HG03159 (cell line): ENCODE measurements around the gene HMOX1.
"Not testable (repeated sequence)": the region's sequence is repeated elsewhere in the genome, so short reads cannot be mapped to it uniquely, and the experiment has no call there.

ENCODE experiments used
- ATAC-seq: cut with Tn5 transposase; IDR thresholded peaks from one replicate; pipeline ENCODE4 v1.9.1; 2021; ENCODE audit warnings: mild to moderate bottlenecking, moderate library complexity; ENCODE audit not compliant: unreplicated experiment

HMOX1 gene

DNA sequence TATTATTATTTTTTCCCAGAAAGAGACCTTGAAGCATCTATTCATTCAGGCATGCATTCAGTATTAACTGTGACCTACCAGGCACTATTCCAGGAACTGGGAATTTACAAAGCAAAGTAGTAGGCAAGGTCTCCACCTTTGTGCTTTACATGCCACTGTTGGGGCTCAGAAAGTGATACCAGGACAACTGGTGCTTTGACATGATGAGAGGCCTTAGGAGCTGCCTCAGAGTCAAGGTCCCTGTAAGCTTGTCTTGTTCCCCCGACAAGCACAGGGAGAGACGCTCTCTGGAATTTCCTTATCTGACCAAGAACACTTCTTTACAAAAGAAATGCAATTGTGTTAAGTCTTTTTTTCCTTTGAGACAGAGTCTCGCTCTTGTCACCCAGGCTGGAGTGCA is 2.3 kb upstream of the HMOX1 start:
- no peak for ATAC-seq

DNA sequence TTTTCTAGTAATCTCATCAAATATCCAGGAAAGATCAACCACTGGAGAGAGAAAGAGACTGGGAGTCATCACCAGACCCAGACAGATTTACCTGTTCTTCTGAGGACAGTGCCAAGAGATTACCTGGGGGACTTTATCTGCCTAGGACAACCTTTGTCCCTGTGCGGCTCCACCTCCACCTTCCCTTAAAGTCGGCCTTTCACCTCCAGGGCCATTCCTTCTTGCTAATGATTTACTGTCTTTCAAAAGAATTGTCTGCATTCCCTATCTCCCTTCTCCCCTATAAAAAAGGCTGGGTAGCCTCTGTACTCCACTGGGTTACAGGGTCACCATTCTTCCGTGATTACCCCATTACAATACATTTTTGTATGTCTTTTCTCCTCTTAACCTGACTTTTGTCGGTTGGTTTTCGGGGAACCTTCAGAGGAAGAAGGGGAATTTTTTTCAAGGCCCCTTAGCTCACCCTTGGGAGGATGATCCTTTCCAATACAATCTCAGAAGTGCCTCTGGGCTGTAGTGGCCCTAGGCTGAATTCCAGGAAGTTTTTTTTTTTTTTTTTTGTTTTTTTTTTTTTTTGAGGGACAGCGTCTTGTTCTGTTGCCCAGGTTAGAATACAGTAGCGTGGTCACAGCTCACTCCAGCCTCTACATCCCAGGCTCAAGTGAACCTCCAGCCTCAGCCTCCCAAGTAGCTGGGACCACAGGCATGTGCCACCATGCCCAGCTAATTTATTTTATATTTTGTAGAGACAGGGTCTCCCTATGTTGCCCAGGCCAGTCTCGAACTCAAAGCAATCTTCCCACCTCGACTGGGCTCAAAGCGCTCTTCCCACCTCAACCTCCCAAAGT is 1.5 kb upstream of the HMOX1 start:
- no peak for ATAC-seq

DNA sequence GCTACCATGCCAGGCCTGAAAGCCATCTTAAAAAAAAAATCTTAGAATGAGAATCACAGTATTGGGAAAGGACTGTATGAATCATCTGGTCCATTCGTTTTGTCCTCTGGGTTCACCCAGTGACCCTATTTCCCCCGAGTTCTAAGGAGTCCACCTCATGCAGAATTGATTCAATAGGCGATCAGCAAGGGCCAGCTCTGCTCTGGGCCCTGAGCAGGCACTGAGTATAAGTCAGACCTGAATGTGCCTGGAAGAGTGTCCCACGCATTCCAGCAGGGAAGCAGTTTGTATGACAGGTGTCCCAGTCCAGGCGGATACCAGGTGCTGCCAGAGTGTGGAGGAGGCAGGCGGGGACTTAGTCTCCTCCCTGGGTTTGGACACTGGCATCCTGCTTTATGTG is 883 bp upstream of the HMOX1 start:
- no peak for ATAC-seq

GRCh38 chr22:35381424-35382009 is 621 bp downstream of the HMOX1 start:
- ATAC-seq, result no peak

- no peak for ATAC-seq
Observed at GRCh38 chr22:35383679-35384071, 2.8 kb downstream of the HMOX1 start.

GRCh38 chr22:35384527-35384926 is 3.6 kb downstream of the HMOX1 start:
- ATAC-seq, result no peak

DNA sequence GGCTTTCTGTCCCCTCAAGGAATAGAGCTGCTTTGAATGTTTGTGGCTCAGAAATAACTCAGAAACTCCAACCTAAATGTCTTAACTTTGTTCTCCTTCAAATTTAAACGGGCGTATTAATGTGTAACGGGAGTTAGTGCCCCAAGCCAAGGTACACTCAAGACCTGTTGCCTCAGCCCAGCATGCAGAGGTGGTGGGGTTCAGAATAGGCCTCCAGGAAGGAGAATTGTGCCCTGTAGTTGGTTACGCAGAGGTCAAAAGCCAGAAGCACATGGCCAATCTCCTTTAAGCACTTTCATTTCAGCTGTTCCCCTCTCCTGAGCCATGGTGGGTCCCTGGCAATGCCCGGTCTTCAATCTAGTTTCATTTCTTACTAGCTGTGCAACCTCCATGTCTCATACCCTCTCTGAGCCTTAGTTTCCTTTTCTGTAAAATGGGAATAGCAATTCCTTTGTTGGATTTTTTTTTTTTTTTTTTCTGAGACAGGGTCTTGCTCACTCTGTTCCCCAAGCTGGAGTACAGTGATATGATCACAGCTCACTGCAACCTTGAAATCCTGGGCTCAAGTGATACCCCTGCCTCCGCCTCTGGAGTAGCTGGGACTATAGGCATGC is 4.2 kb downstream of the HMOX1 start:
- ATAC-seq, result no peak

DNA sequence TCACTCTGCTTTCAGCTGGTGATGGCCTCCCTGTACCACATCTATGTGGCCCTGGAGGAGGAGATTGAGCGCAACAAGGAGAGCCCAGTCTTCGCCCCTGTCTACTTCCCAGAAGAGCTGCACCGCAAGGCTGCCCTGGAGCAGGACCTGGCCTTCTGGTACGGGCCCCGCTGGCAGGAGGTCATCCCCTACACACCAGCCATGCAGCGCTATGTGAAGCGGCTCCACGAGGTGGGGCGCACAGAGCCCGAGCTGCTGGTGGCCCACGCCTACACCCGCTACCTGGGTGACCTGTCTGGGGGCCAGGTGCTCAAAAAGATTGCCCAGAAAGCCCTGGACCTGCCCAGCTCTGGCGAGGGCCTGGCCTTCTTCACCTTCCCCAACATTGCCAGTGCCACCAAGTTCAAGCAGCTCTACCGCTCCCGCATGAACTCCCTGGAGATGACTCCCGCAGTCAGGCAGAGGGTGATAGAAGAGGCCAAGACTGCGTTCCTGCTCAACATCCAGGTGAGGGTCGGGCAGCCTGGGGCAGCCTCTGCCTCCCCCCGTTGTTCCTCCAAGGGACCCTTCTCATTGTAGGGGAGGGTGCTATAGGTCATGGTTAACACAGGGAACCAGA is 5.9 kb downstream of the HMOX1 start:
- ATAC-seq, result no peak

DNA sequence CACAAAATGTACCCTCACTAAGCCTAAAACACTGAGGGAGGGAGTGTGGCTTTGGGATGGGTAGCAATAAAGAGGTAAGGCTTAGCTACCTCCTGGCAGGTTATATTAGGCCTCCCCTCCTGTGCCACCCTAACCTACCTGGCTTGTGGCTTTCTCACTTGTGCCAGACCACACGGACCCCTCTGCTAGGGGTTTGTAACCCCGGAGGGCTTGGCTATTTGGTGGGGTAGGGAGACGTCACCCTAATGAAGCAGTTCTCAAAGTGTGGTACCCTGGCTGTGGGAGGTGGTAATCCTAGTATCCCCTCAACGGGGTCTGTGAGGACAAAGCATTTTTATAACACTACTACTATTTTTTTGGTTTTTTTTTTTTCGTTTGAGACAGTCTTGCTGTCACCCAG is 10.0 kb downstream of the HMOX1 start:
- no peak for ATAC-seq

- no peak for ATAC-seq
Observed at GRCh38 chr22:35392357-35392756, 11.5 kb downstream of the HMOX1 start.

DNA sequence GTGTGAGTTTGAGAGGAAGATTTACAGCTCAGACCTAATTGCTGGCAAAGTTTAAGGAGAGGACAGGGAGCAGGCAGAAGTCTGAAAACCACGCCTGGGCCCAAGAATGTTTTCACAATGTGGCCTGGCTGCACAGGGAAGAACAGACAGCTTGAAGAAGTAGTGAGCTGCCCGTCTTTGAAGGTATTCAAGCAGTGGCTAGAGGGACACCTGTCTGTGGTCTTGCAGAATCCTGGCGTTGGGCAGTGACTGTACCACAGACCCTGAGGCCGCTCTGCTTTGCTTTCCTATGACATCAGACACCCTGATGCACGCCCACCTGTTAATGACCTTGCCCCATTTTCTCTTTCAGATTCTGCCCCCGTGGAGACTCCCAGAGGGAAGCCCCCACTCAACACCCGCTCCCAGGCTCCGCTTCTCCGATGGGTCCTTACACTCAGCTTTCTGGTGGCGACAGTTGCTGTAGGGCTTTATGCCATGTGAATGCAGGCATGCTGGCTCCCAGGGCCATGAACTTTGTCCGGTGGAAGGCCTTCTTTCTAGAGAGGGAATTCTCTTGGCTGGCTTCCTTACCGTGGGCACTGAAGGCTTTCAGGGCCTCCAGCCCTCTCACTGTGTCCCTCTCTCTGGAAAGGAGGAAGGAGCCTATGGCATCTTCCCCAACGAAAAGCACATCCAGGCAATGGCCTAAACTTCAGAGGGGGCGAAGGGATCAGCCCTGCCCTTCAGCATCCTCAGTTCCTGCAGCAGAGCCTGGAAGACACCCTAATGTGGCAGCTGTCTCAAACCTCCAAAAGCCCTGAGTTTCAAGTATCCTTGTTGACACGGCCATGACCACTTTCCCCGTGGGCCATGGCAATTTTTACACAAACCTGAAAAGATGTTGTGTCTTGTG is 12.5 kb downstream of the HMOX1 start:
- ATAC-seq, result no peak

GRCh38 chr22:35394011-35394312 is 13.1 kb downstream of the HMOX1 start:
- ATAC-seq, result no peak

- ATAC-seq, result no peak
Observed at GRCh38 chr22:35394810-35395563, 14.1 kb downstream of the HMOX1 start.

GRCh38 chr22:35396622-35397021 is 15.7 kb downstream of the HMOX1 start:
- not testable (repeated sequence) for ATAC-seq

DNA sequence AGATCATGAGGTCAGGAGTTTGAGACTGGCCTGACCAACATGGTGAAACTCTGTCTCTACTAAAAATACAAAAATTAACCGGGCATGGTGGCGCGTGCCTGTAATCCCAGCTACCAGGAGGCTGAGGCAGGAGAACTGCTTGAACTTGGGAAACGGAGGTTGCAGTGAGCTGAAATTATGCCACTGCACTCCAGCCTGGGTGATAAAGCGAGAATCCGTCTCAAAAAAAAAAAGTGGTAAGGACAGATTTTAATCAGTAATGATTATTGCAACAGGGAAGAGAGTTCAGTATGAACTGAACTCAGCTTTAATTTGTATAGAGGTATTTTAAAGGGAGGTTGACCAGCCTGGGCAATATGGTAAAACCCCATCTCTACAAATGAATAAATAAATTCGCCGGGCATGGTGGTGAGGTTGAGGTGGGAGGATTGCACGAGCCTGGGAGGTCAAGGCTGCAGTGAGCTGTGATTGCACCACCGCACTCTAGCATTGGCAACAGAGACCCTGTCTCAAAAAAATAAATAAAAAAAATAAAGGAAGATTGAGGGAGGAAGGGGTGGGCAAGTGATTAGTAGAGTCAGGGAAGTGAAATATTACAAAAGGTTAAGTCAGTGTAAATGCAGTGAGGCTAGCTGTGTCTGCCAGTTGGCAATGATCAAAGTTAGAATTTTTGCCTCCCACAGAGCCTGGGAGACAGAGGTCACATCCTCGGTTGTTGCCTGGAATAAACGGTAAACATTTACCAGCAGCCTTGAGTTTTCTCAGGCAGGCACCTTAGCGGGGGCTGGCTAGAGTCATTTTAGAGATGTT is 16.4 kb downstream of the HMOX1 start:
- ATAC-seq, result no peak

DNA sequence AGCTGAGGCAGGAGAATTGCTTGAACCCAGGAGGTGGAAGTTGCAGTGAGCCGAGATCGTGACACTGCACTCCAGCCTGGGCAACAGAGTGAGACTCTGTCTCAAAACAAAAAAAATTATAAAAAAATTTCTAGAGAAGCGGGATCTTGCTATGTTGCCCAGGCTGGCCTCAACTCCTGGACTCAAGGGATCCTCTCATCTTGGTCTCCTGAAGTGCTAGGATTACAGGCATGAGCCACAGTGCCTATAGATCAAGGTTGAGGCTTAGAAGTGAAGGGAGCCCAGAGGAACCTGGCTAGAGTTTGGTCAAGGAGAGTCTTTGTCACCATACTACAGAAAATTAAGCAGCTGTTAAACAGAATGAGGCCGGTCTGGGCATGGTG is 17.7 kb downstream of the HMOX1 start:
- no peak for ATAC-seq

GRCh38 chr22:35399114-35399677 is 18.3 kb downstream of the HMOX1 start:
- no peak for ATAC-seq

- peak; percentile 95 for ATAC-seq
Observed at GRCh38 chr22:35399678-35400500, 19.0 kb downstream of the HMOX1 start, which contains the start of gene MCM5. Gene MCM5 (plus strand): TSS chr22:35400140. CDS start chr22:35400439, 299 bp downstream.
